GM19324 (cell line): Measurements from ENCODE around the gene ERFE.
"Not testable (repeated sequence)": the region's sequence is repeated elsewhere in the genome, so short reads cannot be mapped to it uniquely, and the experiment has no call there.

Experiments used
- ATAC-seq: cut with Tn5 transposase; IDR thresholded peaks from one replicate; pipeline ENCODE4 v1.9.1; 2021; ENCODE audit warnings: mild to moderate bottlenecking, moderate library complexity; ENCODE audit not compliant: unreplicated experiment, low FRiP score

The ERFE gene

DNA sequence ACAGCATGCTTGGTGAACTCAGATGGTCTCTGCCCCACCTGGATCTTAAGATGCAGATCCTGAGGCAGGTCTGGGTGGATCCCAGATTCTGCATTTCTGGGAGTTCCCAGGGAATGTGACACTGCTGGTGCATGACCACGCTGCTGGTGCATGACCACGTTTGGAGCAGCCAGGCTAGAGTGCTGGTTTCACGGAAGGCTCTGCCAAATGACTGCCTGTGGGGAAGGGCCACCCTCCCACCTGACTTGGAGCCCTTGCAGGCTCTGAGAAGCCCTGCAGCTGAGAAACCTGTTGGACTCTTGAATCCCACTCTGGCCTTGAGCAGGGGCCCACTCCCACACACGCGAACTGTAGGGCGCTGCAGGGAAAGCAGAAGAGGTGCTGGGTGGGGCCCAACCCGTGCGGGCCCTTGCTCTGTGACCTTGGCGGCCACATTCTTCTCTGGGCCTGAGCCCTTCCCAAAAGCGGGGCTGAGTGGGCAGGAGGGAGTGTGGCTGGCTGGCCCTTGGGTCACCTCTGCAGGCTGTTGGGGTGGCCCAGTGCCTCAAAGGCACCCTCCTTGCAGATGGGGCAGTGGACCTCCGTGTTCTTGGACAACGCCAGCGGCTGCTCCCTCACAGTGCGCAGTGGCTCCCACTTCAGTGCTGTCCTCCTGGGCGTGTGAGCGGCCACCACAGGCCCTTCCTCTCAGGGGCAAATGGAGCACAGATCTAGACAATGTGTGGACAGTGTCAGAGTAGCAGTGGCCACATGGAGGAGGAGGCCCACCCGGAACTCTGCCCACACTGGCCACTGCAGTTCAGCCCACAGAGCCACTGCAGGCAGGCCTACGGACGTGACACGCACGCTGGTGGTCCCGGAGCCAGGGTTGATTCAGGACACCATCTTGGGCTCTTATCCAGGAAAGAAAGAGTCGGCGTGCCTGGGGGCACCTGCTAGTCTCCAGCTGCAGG lies 7.9 kb downstream of the ERFE start:
- ATAC-seq: no peak

DNA sequence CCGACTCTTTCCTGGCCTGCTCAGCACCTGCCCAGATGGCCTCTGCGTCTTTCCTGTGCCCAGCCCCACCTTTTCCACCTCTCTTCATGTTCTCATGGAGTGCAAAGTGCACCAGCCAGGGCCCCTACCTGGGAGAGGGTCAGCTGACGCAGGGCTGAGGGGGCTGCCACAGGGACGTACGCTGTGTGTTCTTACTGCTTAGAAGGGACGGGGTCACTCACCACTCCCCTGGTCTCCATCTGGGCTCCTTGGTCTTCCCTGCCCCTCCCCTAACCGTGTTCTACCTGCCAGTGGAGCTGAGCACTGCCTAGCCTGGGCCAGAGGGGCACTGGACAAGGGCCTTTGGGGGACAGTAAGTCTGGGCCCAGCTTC lies 8.6 kb downstream of the ERFE start:
- no peak for ATAC-seq

DNA sequence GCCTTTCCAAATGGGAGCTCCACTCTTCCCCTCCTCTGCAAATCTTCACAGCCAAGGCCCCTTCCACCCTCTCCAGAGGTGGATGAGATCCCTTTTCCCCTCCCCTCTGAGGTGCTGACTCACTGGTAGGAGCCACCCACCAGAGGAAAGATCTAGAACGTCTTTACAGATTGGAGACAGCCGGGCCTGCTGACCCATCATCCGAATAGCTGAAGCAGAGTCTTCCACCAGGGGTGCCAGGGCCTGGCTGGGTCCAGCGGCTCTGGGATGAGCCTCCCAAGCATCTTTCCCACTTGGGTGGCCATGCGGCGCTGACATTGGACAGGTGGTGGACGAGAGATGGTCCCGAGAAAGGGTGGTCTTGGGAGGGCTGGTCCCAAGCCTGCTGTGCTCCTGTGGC lies 9.0 kb downstream of the ERFE start:
- ATAC-seq: no peak

DNA sequence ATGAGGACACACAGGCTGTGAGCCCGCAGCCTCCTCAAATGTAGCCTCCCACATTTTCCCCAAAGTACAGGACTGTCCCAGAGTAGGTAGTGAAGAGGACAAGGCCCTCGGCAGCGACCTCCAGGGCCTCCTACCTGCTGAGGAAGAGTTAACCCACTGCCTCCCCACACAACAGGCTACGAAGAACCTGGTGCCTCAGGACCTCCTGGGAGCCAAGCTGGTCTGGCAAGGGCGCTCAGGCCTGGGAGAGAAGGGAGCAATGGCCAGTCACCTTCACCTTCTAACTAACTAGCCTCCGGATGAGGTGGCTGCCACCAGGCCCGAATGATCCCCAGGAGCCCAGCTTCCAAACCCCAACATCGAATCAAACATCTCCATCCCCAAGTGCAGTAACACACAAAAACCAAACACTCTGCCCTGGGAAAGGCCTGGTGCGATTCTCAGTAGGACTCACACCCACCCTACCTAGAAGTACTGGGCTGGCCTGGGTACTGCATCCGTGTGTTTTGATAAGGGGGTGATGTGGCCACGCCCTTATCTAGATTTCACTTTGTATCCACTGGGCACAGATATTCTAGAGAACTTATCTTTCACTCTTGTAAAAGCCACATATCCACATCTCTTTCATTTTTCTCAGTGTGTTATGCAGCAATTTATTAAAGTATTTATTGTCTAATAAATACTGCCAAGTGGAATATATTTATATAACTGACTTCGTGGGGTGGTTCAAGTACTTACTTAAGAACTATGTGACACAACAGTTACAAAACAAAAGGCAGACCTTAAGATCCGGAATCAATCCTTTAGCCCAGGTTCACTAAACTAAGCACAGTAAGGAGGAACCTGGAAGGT lies 9.7 kb downstream of the ERFE start:
- ATAC-seq: no peak

DNA sequence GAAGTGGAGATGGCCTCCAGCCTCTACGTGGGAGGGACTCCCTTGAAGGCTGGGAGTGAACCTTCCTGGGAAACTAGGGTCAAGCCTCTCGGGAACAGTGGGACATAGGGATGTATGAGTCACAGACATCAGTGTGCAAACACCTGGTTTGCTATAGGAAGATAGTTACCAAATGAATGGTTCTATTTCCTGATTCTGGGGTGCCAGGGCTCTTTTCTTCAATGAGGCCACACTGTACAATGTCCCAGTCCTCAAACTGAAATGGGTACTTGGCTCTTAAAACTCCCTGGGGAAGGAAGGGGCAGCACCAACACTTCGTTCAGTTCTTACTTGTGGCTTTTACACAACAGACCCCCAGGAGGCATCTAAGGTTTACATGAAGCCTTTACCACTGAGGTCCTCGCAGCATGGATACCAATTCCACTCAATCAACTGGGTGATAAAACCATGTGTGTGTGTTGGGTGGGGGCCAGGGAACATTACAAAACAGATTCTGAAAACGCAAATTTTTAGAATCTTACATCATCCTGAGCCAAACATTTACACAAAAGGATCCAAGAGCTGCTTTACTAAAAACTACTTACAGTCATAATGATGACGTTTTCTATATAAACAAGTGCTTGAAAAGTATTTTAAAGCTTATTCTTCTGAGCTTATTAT lies 10.4 kb downstream of the ERFE start:
- no peak for ATAC-seq

DNA sequence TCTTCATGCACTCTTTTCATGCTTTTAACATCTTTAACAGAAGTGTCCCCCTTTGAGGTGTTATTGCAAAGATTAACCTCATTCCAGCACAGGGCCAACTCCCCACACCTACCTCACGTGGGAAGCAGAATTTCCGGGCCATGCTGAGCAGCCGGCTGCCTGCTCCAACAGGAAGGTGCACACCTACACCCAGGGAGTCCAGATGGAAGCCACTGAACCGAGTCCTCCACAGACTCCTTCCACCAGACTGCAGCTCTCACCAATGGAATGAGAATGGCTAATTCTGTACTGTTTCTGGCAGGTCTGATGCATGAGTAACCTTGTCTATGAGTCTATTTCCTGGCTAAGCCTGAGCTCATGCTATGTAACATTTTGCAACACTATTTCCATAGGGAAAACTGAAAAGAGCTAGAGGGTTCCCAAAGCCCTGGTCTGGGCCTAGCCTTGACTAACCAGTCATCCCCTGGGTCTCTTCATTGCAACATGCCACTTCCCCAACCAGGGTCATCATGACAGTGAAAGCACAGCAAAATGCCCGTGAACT lies 11.0 kb downstream of the ERFE start:
- ATAC-seq: no peak

DNA sequence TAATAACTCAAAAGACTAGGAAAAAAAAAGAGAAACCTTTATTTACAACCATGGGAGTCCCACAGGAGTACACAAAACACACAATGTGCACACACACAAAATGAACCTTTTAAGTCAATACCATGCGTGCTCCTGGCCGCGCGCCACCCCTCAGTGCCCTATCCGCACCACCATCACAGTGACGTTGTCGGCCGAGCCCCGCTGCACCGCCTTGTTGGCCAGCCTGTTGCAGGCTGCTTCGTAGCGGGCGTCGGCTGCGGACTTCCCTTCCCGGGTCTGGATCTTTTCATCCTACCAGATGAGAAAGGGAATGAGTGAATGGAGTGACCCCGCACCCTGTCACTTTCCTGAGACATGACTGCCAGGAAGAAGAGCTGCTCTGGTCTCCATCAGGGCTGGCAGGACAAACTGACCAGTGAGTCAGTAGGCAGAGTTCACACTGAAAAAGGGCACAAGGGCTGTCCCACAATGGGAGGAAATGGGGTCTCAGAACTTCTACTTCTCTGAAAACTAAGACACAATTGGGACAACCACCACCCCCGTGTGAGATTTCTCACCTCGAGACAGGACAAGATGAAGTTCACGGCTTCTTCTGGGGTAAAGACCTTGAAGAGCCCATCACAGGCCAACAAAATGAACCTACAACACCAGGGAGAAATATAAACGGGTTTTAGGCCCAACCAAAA lies 11.8 kb downstream of the ERFE start:
- ATAC-seq: no peak

DNA sequence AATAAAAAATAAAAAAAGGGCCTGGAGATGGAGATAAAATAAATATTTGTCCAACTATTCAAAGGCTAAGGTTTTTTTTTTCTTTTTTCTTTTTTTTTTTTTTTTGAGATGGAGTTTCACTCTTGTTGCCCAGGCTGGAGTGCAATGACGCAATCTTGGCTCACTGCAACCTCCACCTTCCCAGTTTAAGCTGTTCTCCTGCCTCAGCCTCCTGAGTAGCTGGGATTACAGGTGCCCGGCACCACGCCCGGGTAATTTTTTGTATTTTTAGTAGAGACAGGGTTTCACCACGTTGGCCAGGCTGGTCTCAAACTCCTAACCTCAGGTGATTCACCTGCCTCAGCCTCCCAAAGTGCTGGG lies 12.3 kb downstream of the ERFE start:
- not testable (repeated sequence) for ATAC-seq

DNA sequence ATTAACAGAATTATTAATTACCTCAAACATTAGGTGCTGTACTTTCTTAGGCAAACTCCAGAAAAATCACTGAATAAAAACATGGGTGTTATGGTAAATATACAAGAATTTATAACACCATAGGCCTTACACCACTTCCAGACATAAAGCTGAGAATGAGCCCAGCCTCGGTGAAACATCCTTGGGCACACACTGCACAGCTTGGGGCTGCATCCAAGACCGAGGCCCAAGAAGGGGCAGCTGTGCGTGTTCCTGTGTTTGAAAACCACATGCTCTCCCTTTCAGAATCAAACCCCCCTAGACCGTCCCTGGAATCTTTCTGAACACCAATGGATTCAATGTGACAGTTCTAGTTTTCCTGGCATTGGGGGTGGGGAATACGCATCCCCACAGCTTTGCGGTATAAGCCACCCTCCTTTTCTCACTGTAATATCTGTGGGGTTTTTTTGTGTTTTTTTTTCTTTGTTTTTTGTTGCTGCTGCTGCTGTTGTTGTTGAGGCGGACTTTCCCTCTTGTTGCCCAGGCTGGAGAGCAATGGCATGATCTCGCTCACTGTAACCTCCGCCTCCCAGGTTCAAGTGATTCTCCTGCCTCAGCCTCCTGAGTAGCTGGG lies 12.9 kb downstream of the ERFE start:
- ATAC-seq: no peak

DNA sequence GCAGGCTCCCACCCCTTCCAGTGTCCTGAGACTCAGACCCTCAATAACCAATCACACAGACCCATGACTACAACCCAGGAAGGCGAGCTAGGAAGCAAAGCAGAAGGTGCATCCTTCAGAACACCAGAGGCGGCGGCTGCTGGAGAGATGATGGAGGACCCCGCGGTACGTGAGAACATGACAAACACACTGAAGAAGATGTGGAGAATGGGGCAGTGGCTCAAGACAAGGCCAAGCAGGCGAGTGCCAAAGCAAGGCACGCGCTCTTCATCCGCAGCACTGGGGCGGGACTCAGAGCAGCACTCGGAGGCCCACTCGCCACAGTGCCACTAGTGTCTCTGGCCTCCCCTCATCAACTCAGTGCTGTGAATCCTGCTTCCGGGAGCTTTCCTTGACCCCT lies 13.7 kb downstream of the ERFE start:
- ATAC-seq: no peak

DNA sequence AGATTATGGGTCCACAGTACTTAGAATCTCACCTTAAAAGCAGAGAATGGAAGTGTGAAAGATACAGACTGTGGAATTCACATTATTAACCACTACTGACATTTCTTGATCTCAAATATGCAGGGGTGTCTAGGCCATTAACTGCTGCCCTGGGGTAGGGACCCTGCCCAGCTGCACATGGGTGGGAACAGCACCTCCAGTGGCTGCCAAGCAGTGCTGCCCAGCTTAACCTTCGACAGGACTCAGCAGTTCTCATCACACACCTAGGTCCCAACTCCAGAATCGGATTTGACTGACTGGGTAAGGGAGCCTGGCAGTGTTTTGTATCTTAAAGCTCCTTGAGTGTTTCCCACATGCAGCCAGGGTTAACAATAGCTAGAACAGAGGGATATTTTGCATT lies 14.9 kb downstream of the ERFE start:
- no peak for ATAC-seq

DNA sequence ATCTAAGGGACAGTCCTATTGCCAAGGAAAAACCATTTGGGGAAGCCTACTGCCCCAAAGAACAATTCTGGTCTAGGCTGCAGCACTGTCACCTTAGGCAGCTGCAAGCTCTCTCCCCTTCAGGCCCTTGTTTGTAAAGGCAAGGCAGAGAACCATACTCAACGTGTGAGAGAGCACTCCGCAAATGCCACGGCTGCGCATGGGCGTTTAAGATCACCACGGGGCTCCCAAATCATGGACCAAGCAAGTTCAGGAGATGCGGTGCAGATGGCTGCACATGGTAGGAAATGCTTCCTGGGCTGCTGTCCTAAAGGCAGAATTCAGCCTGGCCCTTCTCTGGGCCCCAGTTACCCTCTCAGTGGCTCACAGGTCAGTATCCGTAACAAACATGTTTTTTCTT lies 15.5 kb downstream of the ERFE start:
- no peak for ATAC-seq

DNA sequence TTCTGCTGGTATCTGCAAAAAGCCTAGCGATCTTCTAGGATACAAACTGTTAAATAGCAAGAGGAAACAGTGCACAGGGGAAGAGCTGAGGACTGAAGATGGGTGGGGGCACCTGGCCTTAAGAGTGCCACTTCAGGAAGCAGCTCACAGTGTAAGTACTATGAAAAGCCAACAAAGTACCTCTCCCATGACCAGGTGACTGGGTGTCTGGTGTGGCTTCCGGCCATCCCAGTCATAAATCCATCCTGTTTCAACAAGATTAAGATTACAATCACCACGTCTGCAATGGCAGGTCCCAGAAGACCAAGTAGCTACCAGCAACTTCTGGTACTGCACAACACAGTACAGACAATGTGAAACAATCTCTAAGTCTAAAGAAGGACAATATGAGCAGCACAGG lies 15.9 kb downstream of the ERFE start:
- no peak for ATAC-seq

DNA sequence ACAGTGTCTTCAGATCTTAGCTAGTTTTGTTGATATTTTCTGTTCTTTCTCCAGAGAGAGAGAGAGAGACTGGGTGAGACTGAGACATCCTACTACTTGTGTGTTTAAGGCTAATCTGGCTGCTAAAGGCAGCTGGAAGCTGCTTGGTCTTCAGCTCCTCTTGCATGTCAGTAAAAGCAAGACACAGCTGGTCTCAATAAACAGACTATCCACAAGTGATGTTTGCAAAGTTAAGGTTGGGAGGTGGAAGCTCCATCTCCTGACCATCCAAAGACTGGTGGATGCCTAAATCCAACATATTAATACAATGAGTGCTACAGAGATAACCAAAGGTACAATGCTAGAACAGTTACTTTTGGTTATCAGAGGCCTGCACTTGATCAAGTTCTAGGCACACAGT lies 17.8 kb downstream of the ERFE start:
- no peak for ATAC-seq

DNA sequence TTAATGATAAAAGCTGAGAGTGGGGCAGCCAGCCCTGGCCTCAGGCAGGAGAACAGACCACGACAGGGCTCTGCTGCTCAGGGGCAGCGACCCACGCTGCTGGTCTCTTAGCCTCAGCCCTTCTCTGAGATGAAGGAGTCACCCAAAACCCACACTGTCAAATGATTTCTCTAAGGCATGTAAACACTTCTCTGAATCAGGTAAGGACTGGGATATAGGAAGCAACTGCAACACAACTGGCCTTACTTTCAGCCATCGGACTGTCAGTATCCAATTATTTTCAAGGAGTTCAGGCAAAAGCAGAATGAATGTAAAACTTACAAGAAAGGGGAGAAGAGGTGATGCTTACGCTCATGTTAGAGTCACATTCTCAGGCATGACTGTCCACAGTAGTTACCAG lies 21.8 kb downstream of the ERFE start:
- no peak for ATAC-seq

DNA sequence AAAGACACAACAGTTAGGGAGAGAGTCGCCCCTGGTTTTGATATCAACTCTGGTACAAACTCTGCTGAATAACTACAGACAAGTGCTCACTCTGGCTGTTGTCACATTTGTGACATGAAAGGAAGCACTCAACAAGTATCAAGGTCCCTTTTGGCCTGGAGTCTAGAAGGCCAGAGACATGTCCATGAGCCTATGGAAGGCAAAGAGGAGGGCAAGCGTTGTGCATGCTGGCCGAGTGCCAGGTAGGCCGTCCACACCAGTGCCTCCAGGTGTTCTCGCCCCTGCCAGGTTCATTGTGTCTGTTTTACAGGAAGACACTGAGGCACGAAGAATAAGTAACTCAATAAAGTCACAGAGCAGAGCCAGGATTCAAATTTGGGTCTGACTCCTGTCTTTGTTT lies 23.6 kb downstream of the ERFE start:
- no peak for ATAC-seq

DNA sequence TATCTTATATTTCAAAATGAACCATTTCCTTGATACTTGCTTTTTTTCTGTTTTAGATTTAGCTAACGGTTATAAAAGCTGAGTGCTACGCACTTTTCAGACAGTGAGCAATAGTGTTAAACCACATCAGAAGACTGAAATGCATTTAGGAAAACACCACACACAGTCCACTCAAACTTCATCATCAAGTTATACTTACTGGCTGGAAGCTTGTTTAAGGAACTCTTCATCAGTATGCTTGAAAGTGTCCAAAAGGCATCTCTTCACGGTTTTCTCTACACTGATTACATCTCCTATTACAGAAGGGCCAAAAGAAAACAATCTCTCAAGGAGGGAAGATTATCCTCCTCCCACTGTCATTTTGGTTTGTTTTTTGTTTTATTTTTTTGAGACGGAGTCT lies 25.1 kb downstream of the ERFE start:
- no peak for ATAC-seq

DNA sequence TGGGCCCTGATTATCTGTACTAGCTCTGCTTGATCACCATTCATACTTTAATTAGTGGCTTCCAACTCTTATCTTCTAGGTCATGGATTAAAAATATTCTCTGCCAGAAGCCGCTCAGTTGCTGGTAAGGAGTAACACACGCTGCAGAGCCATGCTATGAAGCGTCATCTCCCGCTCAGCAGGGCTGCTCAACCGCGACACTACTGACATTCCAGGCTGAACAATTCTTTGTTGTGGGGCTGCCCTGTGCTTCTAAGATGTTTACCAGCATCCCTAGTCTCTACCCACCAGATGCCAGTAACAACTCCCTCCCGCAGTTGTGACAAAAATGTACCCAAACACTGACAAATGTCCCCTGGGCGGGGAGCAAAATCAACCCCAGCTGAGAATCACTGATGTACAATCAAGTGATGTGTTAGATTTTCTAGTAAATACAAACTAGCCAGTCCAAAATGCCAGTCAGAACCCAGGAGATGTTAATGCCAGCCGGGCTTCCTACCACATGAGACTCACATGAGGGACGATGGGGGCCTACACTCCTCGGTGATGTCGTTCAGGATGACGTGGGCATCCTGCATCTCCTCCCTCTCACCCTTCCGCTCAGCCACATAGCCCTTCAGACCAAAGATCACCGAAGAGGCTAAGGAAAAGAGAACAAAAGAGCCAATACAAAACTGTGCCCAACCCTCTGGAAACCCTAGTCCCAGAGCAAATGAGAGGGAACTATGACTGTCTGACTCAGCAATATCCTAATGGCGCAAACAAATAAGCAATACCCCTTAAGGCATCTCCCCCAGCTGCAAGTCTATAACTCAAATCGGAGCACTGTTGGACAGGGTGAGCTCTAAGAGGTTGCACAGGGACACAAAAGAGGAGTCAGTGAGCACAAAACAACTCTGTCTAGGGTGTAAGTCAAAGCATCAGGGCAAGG lies 29.1 kb downstream of the ERFE start:
- ATAC-seq: no peak

DNA sequence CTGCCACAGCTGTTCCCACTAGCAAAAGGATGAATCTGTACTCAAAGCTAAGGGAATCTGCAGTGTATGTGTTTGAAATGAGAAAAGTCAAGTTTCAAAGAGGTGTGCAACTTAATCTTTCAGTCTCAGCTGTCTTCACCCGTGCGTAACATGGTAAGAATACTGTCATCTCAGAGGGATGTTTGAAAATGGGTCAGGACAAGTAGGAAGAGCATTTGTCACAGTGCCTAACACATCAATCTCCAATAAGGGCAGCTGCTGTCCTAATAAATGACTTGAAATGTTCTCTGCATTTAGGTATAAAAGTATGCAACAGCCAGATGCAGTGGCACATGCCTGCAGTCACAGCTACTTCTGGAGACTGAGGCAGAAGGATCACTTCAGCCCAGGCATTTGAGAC lies 31.7 kb downstream of the ERFE start:
- no peak for ATAC-seq
